Parathyroid adenoma (tissue), 2 donors: ENCODE measurements around the gene CCND2.

Experiments used
- H2AFZ ChIP-seq: fragments of 300-600 bp; sonication (generic); one replicate; pipeline ENCODE4 v1.7.0; 2017; ENCODE audit warnings: antibody characterized with exemption, mild to moderate bottlenecking
- H3K27ac ChIP-seq: fragments of 300-600 bp; sonication (generic); one replicate; pipeline ENCODE4 v1.7.0; 2017
- H3K27me3 ChIP-seq: fragments of 300-600 bp; sonication (generic); one replicate; pipeline ENCODE4 v1.7.0; 2017; ENCODE audit warnings: low read length; ENCODE audit not compliant: control insufficient read depth, insufficient read depth
- H3K36me3 ChIP-seq: fragments of 300-600 bp; sonication (generic); one replicate; pipeline ENCODE4 v1.7.0; 2017; ENCODE audit warnings: low read length; ENCODE audit not compliant: control insufficient read depth, insufficient read depth
- H3K4me1 ChIP-seq: fragments of 300-600 bp; sonication (generic); one replicate; pipeline ENCODE4 v1.7.0; 2017; ENCODE audit warnings: control low read depth
- H3K4me2 ChIP-seq: fragments of 300-600 bp; sonication (generic); one replicate; pipeline ENCODE4 v1.7.0; 2017; ENCODE audit warnings: low read length
- H3K4me3 ChIP-seq: fragments of 300-600 bp; sonication (generic); one replicate; pipeline ENCODE4 v1.7.0; 2017; ENCODE audit warnings: low read depth, low read length
- H3K79me2 ChIP-seq: fragments of 300-600 bp; sonication (generic); one replicate; pipeline ENCODE4 v1.7.0; 2017; ENCODE audit warnings: control low read depth
- H3K9ac ChIP-seq: fragments of 300-600 bp; sonication (generic); one replicate; pipeline ENCODE4 v1.7.0; 2017; ENCODE audit warnings: mild to moderate bottlenecking
- H3K9me3 ChIP-seq: fragments of 300-600 bp; sonication (generic); one replicate; pipeline ENCODE4 v1.7.0; 2017; ENCODE audit warnings: low read length; ENCODE audit not compliant: control insufficient read depth
- TF ChIP-seq, protein P1 (sequence below): fragments of 300-600 bp; sonication (generic); IDR thresholded peaks from one replicate; pipeline ENCODE4 v1.7.0; 2017; ENCODE audit warnings: antibody characterized with exemption, mild to moderate bottlenecking
- donor health status: primary hyperparathyroidism.

Gene CCND2

GRCh38 chr12:4307593-4308333 lies 34.2 kb downstream of the CCND2 start:
- Histone ChIP-seq H3K4me3 (no peak overlapping the region), H3K9ac (no peak overlapping the region), H3K79me2 (no peaks in the 10 kb centered on the region), H3K27me3 (no peaks in the 10 kb centered on the region), H3K27ac (peak overlapping the region; percentile 33), H2AFZ (peak overlapping the region; percentile 61), H3K4me1 (no peaks in the 10 kb centered on the region), H3K4me2 (no peak overlapping the region), H3K9me3 (no peaks in the 10 kb centered on the region), H3K36me3 (no peaks in the 10 kb centered on the region)
- TF ChIP-seq, protein P1, sequence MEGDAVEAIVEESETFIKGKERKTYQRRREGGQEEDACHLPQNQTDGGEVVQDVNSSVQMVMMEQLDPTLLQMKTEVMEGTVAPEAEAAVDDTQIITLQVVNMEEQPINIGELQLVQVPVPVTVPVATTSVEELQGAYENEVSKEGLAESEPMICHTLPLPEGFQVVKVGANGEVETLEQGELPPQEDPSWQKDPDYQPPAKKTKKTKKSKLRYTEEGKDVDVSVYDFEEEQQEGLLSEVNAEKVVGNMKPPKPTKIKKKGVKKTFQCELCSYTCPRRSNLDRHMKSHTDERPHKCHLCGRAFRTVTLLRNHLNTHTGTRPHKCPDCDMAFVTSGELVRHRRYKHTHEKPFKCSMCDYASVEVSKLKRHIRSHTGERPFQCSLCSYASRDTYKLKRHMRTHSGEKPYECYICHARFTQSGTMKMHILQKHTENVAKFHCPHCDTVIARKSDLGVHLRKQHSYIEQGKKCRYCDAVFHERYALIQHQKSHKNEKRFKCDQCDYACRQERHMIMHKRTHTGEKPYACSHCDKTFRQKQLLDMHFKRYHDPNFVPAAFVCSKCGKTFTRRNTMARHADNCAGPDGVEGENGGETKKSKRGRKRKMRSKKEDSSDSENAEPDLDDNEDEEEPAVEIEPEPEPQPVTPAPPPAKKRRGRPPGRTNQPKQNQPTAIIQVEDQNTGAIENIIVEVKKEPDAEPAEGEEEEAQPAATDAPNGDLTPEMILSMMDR = peak; percentile 82

DNA sequence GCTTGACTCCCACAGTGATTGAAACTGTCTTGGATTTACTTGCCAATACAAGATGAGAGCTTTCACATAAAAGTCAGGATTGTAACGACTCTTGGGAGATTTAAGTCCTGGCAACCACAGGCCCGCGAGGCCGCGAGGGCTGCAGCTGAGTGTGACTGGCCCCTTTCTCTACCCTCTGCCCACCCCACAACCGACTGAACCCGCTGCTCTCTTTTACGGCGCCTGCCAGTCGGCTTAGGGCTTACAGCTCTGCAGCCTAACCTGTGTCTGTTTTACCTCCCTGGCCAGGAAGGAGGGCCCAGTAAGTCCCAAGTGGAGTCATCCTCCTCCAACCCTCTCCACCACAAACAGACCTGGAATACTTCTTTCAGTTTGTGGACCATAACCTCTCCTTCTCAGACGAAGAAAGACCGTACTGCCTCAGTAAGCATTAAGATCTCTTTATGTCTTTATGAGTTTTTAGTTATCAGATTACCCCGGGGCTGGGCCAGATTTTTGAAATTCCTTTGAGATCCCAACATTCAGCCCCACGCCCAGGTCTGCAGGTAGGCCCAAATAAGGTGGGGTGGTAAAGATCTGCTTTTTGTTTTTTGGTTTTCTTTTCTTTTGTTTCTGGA lies 34.9 kb downstream of the CCND2 start:
- Histone ChIP-seq H3K27ac (peak overlapping the region; percentile 33), H3K4me2 (no peak overlapping the region), H3K27me3 (no peaks in the 10 kb centered on the region), H3K36me3 (no peaks in the 10 kb centered on the region), H3K4me1 (no peaks in the 10 kb centered on the region), H3K4me3 (no peak overlapping the region), H3K79me2 (no peaks in the 10 kb centered on the region), H3K9me3 (no peaks in the 10 kb centered on the region), H2AFZ (peak overlapping the region; percentile 61), H3K9ac (no peak overlapping the region)
- TF ChIP-seq, protein P1 = no peak

- H3K9me3 ChIP-seq = no peaks in the 10 kb centered on the region
- TF ChIP-seq, protein P1 = no peak
- no peak overlapping the region for H3K4me3 ChIP-seq
- H3K79me2 ChIP-seq = no peaks in the 10 kb centered on the region
- H2AFZ ChIP-seq = no peak overlapping the region
- no peaks in the 10 kb centered on the region for H3K4me1 ChIP-seq
- no peaks in the 10 kb centered on the region for H3K36me3 ChIP-seq
- no peak overlapping the region for H3K27ac ChIP-seq
- no peak overlapping the region for H3K4me2 ChIP-seq
- no peaks in the 10 kb centered on the region for H3K27me3 ChIP-seq
- H3K9ac ChIP-seq = no peak overlapping the region
Measured at GRCh38 chr12:4311776-4312175, 38.2 kb downstream of the CCND2 start.

DNA sequence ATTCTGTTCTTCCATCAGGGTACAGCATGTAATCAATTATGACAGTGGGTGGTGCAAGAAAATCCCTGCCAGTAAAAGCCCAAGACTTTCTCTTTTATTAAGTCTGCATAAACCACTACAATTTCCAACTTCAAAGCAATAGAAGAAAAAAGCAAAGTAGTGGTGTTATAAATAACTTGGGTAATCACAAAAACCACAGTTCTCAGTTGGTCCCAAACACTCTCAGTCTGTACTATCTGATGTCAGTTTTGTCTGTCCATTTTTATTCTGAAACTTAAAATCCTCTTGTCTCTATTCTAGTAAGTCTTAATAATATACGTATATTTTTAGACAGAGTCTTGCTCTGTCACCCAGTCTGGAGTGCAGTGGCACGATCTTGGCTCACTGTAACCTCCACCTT lies 38.7 kb downstream of the CCND2 start:
- no peaks in the 10 kb centered on the region for H3K79me2 ChIP-seq
- no peak overlapping the region for H3K27ac ChIP-seq

More for the DNA sequence above, 38.7 kb downstream of the CCND2 start:
- TF ChIP-seq, protein P1 = no peak
- H2AFZ ChIP-seq = no peak overlapping the region
- H3K4me1 ChIP-seq = no peaks in the 10 kb centered on the region
- no peaks in the 10 kb centered on the region for H3K9me3 ChIP-seq
- no peaks in the 10 kb centered on the region for H3K27me3 ChIP-seq
- H3K4me3 ChIP-seq = no peak overlapping the region
- no peak overlapping the region for H3K4me2 ChIP-seq
- no peak overlapping the region for H3K9ac ChIP-seq
- H3K36me3 ChIP-seq = no peaks in the 10 kb centered on the region
